Mucosa of stomach (tissue), 1 donor: ENCODE results near the gene NOS1AP.

ENCODE experiments used
- H3K27me3 ChIP-seq: one replicate; pipeline ENCODE4 v1.7.0; 2013; ENCODE audit warnings: mild to moderate bottlenecking, low read length; ENCODE audit not compliant: control insufficient read depth, insufficient read depth
- H3K36me3 ChIP-seq: one replicate; pipeline ENCODE4 v1.7.0; 2013; ENCODE audit warnings: low read length; ENCODE audit not compliant: control insufficient read depth, insufficient read depth
- H3K4me1 ChIP-seq: one replicate; pipeline ENCODE4 v1.7.0; 2013; ENCODE audit warnings: mild to moderate bottlenecking, low read length; ENCODE audit not compliant: control insufficient read depth, insufficient read depth
- H3K4me3 ChIP-seq: one replicate; pipeline ENCODE4 v1.7.0; 2013; ENCODE audit warnings: low read length
- H3K9ac ChIP-seq: one replicate; pipeline ENCODE4 v1.7.0; 2013; ENCODE audit warnings: mild to moderate bottlenecking, low read length, moderate library complexity
- H3K9me3 ChIP-seq: one replicate; pipeline ENCODE4 v1.7.0; 2013; ENCODE audit warnings: mild to moderate bottlenecking, low read length, moderate library complexity; ENCODE audit not compliant: control insufficient read depth
- donor health status: Pancreatic carcinoma.

The NOS1AP gene

GRCh38 chr1:162310337-162310736 is 240.8 kb downstream of the NOS1AP start:
- Histone ChIP-seq H3K4me1 (peaks cover 6% of the 10 kb centered on the region), H3K27me3 (no peaks in the 10 kb centered on the region), H3K36me3 (no peaks in the 10 kb centered on the region), H3K9ac (no peak overlapping the region), H3K4me3 (no peak overlapping the region), H3K9me3 (no peaks in the 10 kb centered on the region)

DNA sequence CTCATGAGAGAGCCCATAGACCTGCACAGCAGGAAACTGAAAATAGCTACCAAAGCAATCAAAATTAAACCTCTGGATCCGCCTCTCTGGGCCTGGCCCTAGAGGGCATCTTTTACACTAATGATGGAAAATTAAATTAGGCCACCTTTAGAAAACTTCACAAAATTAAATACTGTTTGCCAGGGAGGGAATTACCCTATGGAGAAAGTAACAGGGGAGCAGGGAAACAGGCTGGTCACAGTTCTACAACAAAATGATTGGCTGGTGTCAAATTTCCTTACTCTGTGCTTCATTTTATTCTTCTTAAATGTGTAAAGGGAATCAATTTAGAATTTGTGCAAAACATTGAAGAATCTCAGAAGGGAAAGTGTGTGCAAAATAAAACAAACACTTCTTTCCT is 244.7 kb downstream of the NOS1AP start:
- Histone ChIP-seq H3K4me1 (peaks cover 6% of the 10 kb centered on the region), H3K9ac (no peak overlapping the region), H3K27me3 (no peaks in the 10 kb centered on the region), H3K36me3 (no peaks in the 10 kb centered on the region), H3K4me3 (no peak overlapping the region), H3K9me3 (no peaks in the 10 kb centered on the region)

GRCh38 chr1:162315673-162316072 is 246.2 kb downstream of the NOS1AP start:
- no peaks in the 10 kb centered on the region for H3K9me3 ChIP-seq

DNA sequence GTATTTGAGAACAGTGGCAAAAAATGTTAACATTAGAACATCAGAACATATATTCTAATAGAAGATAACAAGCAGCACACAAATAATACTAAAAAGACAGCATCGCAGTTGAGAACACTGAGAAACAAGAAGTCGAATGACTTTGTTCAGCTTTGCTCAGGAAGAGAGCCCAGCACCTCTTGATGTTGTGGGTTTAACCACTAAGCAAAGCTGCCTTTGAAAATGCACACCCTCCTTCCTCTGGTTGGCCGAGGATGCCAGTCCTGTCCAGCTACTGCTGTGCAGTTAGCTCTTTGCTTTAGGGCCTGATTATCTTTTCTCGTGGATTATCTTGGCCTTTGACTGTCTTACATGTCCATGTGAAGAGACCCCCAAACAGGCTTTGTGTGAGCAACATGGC is 246.7 kb downstream of the NOS1AP start:
- Histone ChIP-seq H3K9ac (no peak overlapping the region), H3K9me3 (no peaks in the 10 kb centered on the region), H3K36me3 (no peaks in the 10 kb centered on the region), H3K4me1 (peaks cover 6% of the 10 kb centered on the region), H3K27me3 (no peaks in the 10 kb centered on the region), H3K4me3 (no peak overlapping the region)

More at GRCh38 chr1:162315673-162316072, 246.2 kb downstream of the NOS1AP start:
- Histone ChIP-seq H3K9ac (no peak overlapping the region), H3K27me3 (no peaks in the 10 kb centered on the region), H3K4me1 (peaks cover 6% of the 10 kb centered on the region), H3K4me3 (no peak overlapping the region), H3K36me3 (no peaks in the 10 kb centered on the region)

- Histone ChIP-seq H3K9me3 (no peaks in the 10 kb centered on the region), H3K36me3 (no peaks in the 10 kb centered on the region), H3K9ac (no peak overlapping the region), H3K4me1 (peaks cover 12% of the 10 kb centered on the region), H3K27me3 (no peaks in the 10 kb centered on the region), H3K4me3 (no peak overlapping the region)
Observed at GRCh38 chr1:162317621-162318020, 248.1 kb downstream of the NOS1AP start.

GRCh38 chr1:162319493-162320175 is 250.1 kb downstream of the NOS1AP start:
- Histone ChIP-seq H3K36me3 (no peaks in the 10 kb centered on the region), H3K9ac (no peak overlapping the region), H3K4me1 (peaks cover 12% of the 10 kb centered on the region), H3K4me3 (no peak overlapping the region), H3K9me3 (no peaks in the 10 kb centered on the region), H3K27me3 (no peaks in the 10 kb centered on the region)

GRCh38 chr1:162321809-162322422 is 252.4 kb downstream of the NOS1AP start:
- no peak overlapping the region for H3K4me3 ChIP-seq
- no peaks in the 10 kb centered on the region for H3K9me3 ChIP-seq
- H3K9ac ChIP-seq = no peak overlapping the region
- H3K4me1 ChIP-seq = peaks cover 12% of the 10 kb centered on the region
- H3K27me3 ChIP-seq = no peaks in the 10 kb centered on the region
- H3K36me3 ChIP-seq = no peaks in the 10 kb centered on the region

DNA sequence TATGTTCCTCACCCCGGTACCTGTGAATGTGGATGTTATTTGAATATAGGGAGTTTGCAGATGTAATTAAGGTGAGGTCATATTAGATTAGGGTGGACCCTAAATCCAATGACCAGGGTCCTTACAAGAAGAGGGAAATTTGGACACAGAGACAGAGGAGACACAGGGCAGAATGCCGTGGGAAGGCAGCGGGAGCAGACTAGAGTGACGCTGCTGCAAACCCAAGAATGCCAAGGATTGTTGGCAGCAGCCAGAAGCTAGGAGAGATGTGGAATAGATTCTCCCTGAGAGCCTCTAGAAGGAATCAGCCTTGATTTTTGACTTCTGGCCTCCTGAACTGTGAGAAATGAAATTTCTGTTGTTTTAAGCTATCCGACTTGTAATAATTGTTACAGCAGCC is 253.5 kb downstream of the NOS1AP start:
- Histone ChIP-seq H3K27me3 (no peaks in the 10 kb centered on the region), H3K4me3 (no peak overlapping the region), H3K4me1 (peaks cover 12% of the 10 kb centered on the region), H3K36me3 (no peaks in the 10 kb centered on the region), H3K9me3 (no peaks in the 10 kb centered on the region), H3K9ac (no peak overlapping the region)

DNA sequence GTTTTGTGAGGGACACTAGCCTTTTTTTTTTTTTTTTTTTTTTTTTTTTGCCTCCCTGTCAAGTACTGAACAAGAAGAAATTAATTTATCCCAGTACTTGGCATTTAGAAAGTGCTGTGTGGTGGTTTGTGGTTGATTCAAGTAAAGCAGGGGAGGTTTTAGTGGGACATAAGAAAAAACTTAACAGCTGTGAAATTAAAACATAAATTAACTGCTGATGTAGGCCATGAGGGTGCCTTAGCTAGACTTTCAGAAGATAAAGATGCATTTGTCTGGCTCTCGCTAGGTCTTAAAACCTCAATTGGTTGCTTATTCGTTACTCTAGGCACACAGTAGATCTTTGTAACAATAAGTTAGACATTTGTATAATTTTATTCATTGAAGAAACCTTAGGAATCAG is 254.9 kb downstream of the NOS1AP start:
- Histone ChIP-seq H3K9me3 (no peaks in the 10 kb centered on the region), H3K27me3 (no peaks in the 10 kb centered on the region), H3K4me3 (no peak overlapping the region), H3K36me3 (no peaks in the 10 kb centered on the region), H3K4me1 (peaks cover 6% of the 10 kb centered on the region), H3K9ac (no peak overlapping the region)

DNA sequence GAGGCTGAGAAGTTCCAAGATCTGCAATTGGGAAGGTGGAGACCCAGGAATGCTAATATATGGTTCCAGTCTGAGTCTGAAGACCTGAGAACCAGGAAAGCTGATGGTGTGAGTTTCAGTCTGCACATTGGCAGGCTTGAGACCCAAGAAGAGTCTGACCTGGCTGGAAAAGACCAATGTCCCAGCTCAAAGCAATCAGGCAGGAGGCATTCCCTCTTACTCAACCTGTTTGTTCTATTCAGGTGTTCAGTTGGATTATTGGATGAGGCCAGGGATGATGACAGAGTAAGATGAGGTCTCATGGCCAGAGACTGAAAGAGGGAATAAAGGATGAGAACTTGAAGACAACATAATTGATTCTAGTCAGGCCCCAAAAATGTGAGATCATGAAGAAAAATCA is 257.1 kb downstream of the NOS1AP start:
- Histone ChIP-seq H3K36me3 (no peaks in the 10 kb centered on the region), H3K9me3 (no peaks in the 10 kb centered on the region), H3K9ac (no peak overlapping the region), H3K4me3 (no peak overlapping the region), H3K27me3 (no peaks in the 10 kb centered on the region), H3K4me1 (peaks cover 6% of the 10 kb centered on the region)

- H3K36me3 ChIP-seq = no peaks in the 10 kb centered on the region
- H3K4me3 ChIP-seq = no peak overlapping the region
- H3K4me1 ChIP-seq = peaks cover under 1% of the 10 kb centered on the region
- no peak overlapping the region for H3K9ac ChIP-seq
- no peaks in the 10 kb centered on the region for H3K27me3 ChIP-seq
- no peaks in the 10 kb centered on the region for H3K9me3 ChIP-seq
Observed at GRCh38 chr1:162327144-162327787, 257.8 kb downstream of the NOS1AP start.

DNA sequence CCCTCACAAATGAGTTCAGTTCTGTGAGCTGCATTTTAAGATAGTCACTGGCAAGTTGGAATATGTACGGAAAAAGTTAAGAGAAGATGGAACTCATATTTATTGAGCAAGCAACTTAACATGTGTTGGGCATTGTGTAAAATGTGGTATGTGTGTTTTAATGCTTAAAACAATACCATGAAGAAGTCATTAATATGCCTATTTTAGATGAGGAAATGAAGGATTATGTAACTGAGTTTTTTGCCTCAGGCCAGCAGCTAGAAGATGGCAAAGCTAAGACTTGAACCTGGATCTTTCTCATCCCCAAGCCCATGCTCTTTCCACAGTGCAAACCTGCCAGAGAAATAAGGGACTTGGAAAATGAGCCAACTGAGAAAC is 258.3 kb downstream of the NOS1AP start:
- no peaks in the 10 kb centered on the region for H3K9me3 ChIP-seq
- H3K9ac ChIP-seq = no peak overlapping the region
- no peaks in the 10 kb centered on the region for H3K36me3 ChIP-seq
- H3K4me3 ChIP-seq = no peak overlapping the region
- H3K27me3 ChIP-seq = no peaks in the 10 kb centered on the region
- no peaks in the 10 kb centered on the region for H3K4me1 ChIP-seq
